ENCODE data around the gene GRB2.
"Not testable (repeated sequence)": the region's sequence is repeated elsewhere in the genome, so short reads cannot be mapped to it uniquely, and the experiment has no call there.

The GRB2 gene

GRCh38 chr17:75288359-75288758, 117.1 kb downstream of the GRB2 start:
- DNase-seq (ENCODE audit: low read depth in 2 of 2) = no peak

GRCh38 chr17:75287221-75287620, 118.3 kb downstream of the GRB2 start:
- no peak for DNase-seq (ENCODE audit: low read depth in 2 of 2)

GRCh38 chr17:75285123-75285522, 120.4 kb downstream of the GRB2 start:
- DNase-seq (ENCODE audit: low read depth in 2 of 2) = no peak

GRCh38 chr17:75280189-75280588, 125.3 kb downstream of the GRB2 start:
- DNase-seq (ENCODE audit: low read depth in 2 of 2) = not testable (repeated sequence)

- DNase-seq (ENCODE audit: low read depth in 2 of 2) = no peak
These were observed 127.8 kb downstream of the GRB2 start for GRCh38 chr17:75277664-75278071.

GRCh38 chr17:75273977-75274708, 131.3 kb downstream of the GRB2 start:
- DNase-seq (ENCODE audit: low read depth in 2 of 2) = no peak

GRCh38 chr17:75272848-75273184, 132.7 kb downstream of the GRB2 start:
- no peak for DNase-seq (ENCODE audit: low read depth in 2 of 2)

- no peak for DNase-seq (ENCODE audit: low read depth in 2 of 2)
These were observed 133.3 kb downstream of the GRB2 start for GRCh38 chr17:75271955-75272847.

GRCh38 chr17:75271233-75271954, 134.1 kb downstream of the GRB2 start:
- DNase-seq (ENCODE audit: low read depth in 2 of 2) = no peak

- DNase-seq (ENCODE audit: low read depth in 2 of 2) = no peak
These were observed 134.6 kb downstream of the GRB2 start, which contains the start of gene MIF4GD for GRCh38 chr17:75270966-75271232. Gene MIF4GD, minus strand, starts transcription at chr17:75271231. Its CDS starts 1,036 bp downstream, at chr17:75270195.

- no peak for DNase-seq (ENCODE audit: low read depth in 2 of 2)
These were observed 135.1 kb downstream of the GRB2 start for GRCh38 chr17:75270218-75270965.

GRCh38 chr17:75269844-75270217, 135.6 kb downstream of the GRB2 start:
- DNase-seq (ENCODE audit: low read depth in 2 of 2) = no peak
